H1 (cell line): ENCODE measurements around the gene AFF1. TPM values are rescaled to one million over a fixed set of nuclear protein-coding genes. Genes with fewer than 3 reads are reported as not detected.

Experiments used
- CTCF ChIA-PET: fragments of 300-600 bp; sonication (Branson Sonifier 250); formaldehyde crosslinking; loops from one replicate; lab custom pipeline; 2021; ENCODE audit not compliant: partially characterized antibody; lab: Charles Lee
- POLR2A ChIA-PET: fragments of 300-600 bp; sonication (Branson Sonifier 250); formaldehyde crosslinking; loops from one replicate; lab custom pipeline; 2021; ENCODE audit warnings: inconsistent platforms; ENCODE audit not compliant: partially characterized antibody; lab: Charles Lee
- DNase-seq, 2 experiments: peaks; one replicate each; pipeline versions ENCODE4 v3.0.0 to v3.0.0-alpha.2; 2010 to 2022; ENCODE audit warnings: low spot score in 2 of 2, low read depth in 1 of 2, mixed read lengths in 1 of 2
- FAIRE-seq: peaks from 2 replicates; lab custom pipeline; 2011; peaks lifted over from hg19 to GRCh38; lab: Jason Lieb, UNC
- H2AFZ ChIP-seq: 2 replicates; pipeline ENCODE4 v1.8.1; 2012; ENCODE audit warnings: low read length, inconsistent platforms
- H2AK5ac ChIP-seq: 2 replicates; pipeline ENCODE4 v1.6.1; 2013; ENCODE audit warnings: low read depth, low read length
- H2BK120ac ChIP-seq: replicated peaks from 2 replicates; pipeline ENCODE3; 2013; ENCODE audit warnings: low read depth, low read length, inconsistent platforms
- H2BK12ac ChIP-seq: 2 replicates; pipeline ENCODE4 v1.6.1; 2013; ENCODE audit warnings: low read depth, low read length
- H2BK15ac ChIP-seq: 2 replicates; pipeline ENCODE4 v1.6.1; 2013; ENCODE audit warnings: low read length
- H2BK20ac ChIP-seq: 2 replicates; pipeline ENCODE4 v1.6.1; 2013; ENCODE audit warnings: low read length
- H2BK5ac ChIP-seq: 2 replicates; pipeline ENCODE4 v1.6.1; 2013; ENCODE audit warnings: low read depth, low read length
- H3K14ac ChIP-seq: 2 replicates; pipeline ENCODE4 v1.6.1; 2013; ENCODE audit warnings: inconsistent platforms; ENCODE audit not compliant: insufficient read length
- H3K18ac ChIP-seq: 2 replicates; pipeline ENCODE4 v1.6.1; 2013; ENCODE audit warnings: low read length; ENCODE audit errors: extremely low read depth
- H3K23ac ChIP-seq: 2 replicates; pipeline ENCODE4 v1.6.1; 2013; ENCODE audit warnings: inconsistent platforms; ENCODE audit not compliant: insufficient read length
- H3K23me2 ChIP-seq: 2 replicates; pipeline ENCODE4 v1.6.1; 2013; ENCODE audit warnings: low read depth, low read length
- H3K27ac ChIP-seq: 2 replicates; pipeline ENCODE4 v1.6.1; 2011; ENCODE audit warnings: low read depth, low read length, inconsistent platforms
- H3K27me3 ChIP-seq, 4 experiments: replicated peaks in 1 of 4; 1 replicate in 1 of 4; 2 replicates in 3 of 4; pipeline versions ENCODE4 v1.6.1 to v1.8.1; 2011 to 2013; ENCODE audit warnings: low read length in 3 of 4, mild to moderate bottlenecking in 3 of 4, inconsistent platforms in 2 of 4, mixed read lengths in 2 of 4, moderate library complexity in 1 of 4; ENCODE audit not compliant: control insufficient read depth in 3 of 4, insufficient read depth in 3 of 4; ENCODE audit errors: extremely low read depth in 1 of 4
- H3K36me3 ChIP-seq, 4 experiments: 2 replicates each; pipeline versions ENCODE4 v1.6.1 to v1.8.1; 2011 to 2013; ENCODE audit warnings: mild to moderate bottlenecking in 4 of 4, low read length in 3 of 4, moderate library complexity in 2 of 4, control low read depth in 1 of 4, inconsistent platforms in 1 of 4; ENCODE audit not compliant: insufficient read depth in 4 of 4, control insufficient read depth in 2 of 4
- H3K4ac ChIP-seq: replicated peaks from 2 replicates; pipeline ENCODE3; 2013; ENCODE audit warnings: low read length, low read depth, mixed read lengths, inconsistent platforms; ENCODE audit not compliant: insufficient read length
- H3K4me1 ChIP-seq, 4 experiments: replicated peaks in 1 of 4; 1 replicate in 1 of 4; 2 replicates in 3 of 4; pipeline versions ENCODE4 v1.6.1 to v1.8.1; 2011 to 2013; ENCODE audit warnings: low read length in 3 of 4, inconsistent platforms in 2 of 4, mixed read lengths in 1 of 4; ENCODE audit not compliant: insufficient read depth in 4 of 4, control insufficient read depth in 3 of 4
- H3K4me2 ChIP-seq, 2 experiments: 2 replicates each; pipeline versions ENCODE4 v1.6.1 to v1.8.1; 2011 to 2013; ENCODE audit warnings: low read depth in 2 of 2, low read length in 2 of 2, control low read depth in 1 of 2, inconsistent platforms in 1 of 2, mild to moderate bottlenecking in 1 of 2; ENCODE audit not compliant: insufficient read depth in 1 of 2
- H3K4me3 ChIP-seq, 4 experiments: fragments of 200-600, 300-600 bp in 1 of 4; sonication (generic), shearing (Covaris generic), sonication (Bioruptor Twin) in 1 of 4; 2 replicates each; pipeline versions ENCODE4 v1.5.1 to v1.8.1; 2011 to 2016; ENCODE audit warnings: low read length in 4 of 4, low read depth in 3 of 4, control low read depth in 2 of 4, inconsistent platforms in 2 of 4, mild to moderate bottlenecking in 2 of 4, mixed read lengths in 1 of 4, moderate library complexity in 1 of 4; ENCODE audit not compliant: insufficient read depth in 2 of 4; ENCODE audit errors: extremely low read depth in 1 of 4
- H3K56ac ChIP-seq: replicated peaks from 2 replicates; pipeline ENCODE3; 2013; ENCODE audit warnings: low read depth, mild to moderate bottlenecking, mixed read lengths, low read length, inconsistent platforms; ENCODE audit not compliant: insufficient read length
- H3K79me1 ChIP-seq: 2 replicates; pipeline ENCODE4 v1.6.1; 2013; ENCODE audit warnings: low read depth, low read length, control low read depth
- H3K79me2 ChIP-seq, 2 experiments: 2 replicates each; pipeline versions ENCODE4 v1.6.1 to v1.8.1; 2012 to 2013; ENCODE audit warnings: low read length in 2 of 2, mild to moderate bottlenecking in 2 of 2, inconsistent platforms in 1 of 2; ENCODE audit not compliant: insufficient read depth in 2 of 2, control insufficient read depth in 1 of 2
- H3K9ac ChIP-seq, 4 experiments: replicated peaks in 1 of 4; 1 replicate in 1 of 4; 2 replicates in 3 of 4; pipeline versions ENCODE4 v1.6.1 to v1.8.1; 2011 to 2013; ENCODE audit warnings: low read depth in 3 of 4, low read length in 3 of 4, control low read depth in 2 of 4, mild to moderate bottlenecking in 2 of 4, moderate library complexity in 2 of 4, inconsistent platforms in 1 of 4; ENCODE audit errors: extremely low read depth in 1 of 4
- H3K9me3 ChIP-seq, 2 experiments: 2 replicates each; pipeline versions ENCODE4 v1.6.1 to v1.8.1; 2012 to 2013; ENCODE audit warnings: mild to moderate bottlenecking in 2 of 2, moderate library complexity in 2 of 2, control low read depth in 1 of 2, inconsistent platforms in 1 of 2, low read depth in 1 of 2, low read length in 1 of 2, mixed read lengths in 1 of 2; ENCODE audit not compliant: insufficient read depth in 2 of 2
- H4K20me1 ChIP-seq, 2 experiments: replicated peaks in 1 of 2; 2 replicates each; pipeline versions ENCODE3 to v1.8.1; 2011 to 2013; ENCODE audit warnings: inconsistent platforms in 2 of 2, low read length in 2 of 2, mild to moderate bottlenecking in 1 of 2; ENCODE audit not compliant: insufficient read depth in 2 of 2, control insufficient read depth in 1 of 2
- H4K5ac ChIP-seq: 2 replicates; pipeline ENCODE4 v1.6.1; 2013; ENCODE audit warnings: low read length, low read depth, mixed read lengths, inconsistent platforms; ENCODE audit not compliant: insufficient read length
- H4K8ac ChIP-seq: 2 replicates; pipeline ENCODE4 v1.8.0; 2013; ENCODE audit warnings: mild to moderate bottlenecking, moderate library complexity, low read length, inconsistent platforms; ENCODE audit not compliant: insufficient read depth; ENCODE audit errors: extremely low read depth
- H4K91ac ChIP-seq: replicated peaks from 2 replicates; pipeline ENCODE3; 2013; ENCODE audit warnings: low read length, mixed read lengths, inconsistent platforms; ENCODE audit not compliant: insufficient read length
- BCL11A ChIP-seq, 2 experiments: IDR thresholded peaks; one replicate each; pipeline ENCODE4 v1.6.1; 2011; ENCODE audit warnings: low read depth in 2 of 2, low read length in 2 of 2, mild to moderate bottlenecking in 2 of 2
- BRCA1 ChIP-seq: IDR thresholded peaks from 2 replicates; pipeline ENCODE4 v1.6.1; 2012; ENCODE audit warnings: low read depth, low read length, improper control_type of control experiment
- CBX5 ChIP-seq: fragments of 300-800, 300-1000 bp; sonication (generic); IDR thresholded peaks from 2 replicates; pipeline ENCODE4 v1.7.1; 2016; ENCODE audit warnings: antibody characterized with exemption, low read length, low read depth
- CEBPB ChIP-seq: IDR thresholded peaks from 2 replicates; pipeline ENCODE4 v1.6.1; 2012; ENCODE audit warnings: low read depth, low read length
- EZH2 ChIP-seq: fragments of 200-600 bp; sonication (generic); IDR thresholded peaks from 2 replicates; pipeline ENCODE4 v1.7.1; 2012; ENCODE audit warnings: low read depth, mild to moderate bottlenecking, moderate library complexity, low read length, inconsistent platforms; ENCODE audit not compliant: severe bottlenecking
- JUND ChIP-seq: IDR thresholded peaks from 2 replicates; pipeline ENCODE4 v1.6.1; 2011; ENCODE audit warnings: mild to moderate bottlenecking, improper control_type of control experiment, low read length
- POLR2A ChIP-seq, 2 experiments: IDR thresholded peaks; 1 replicate in 1 of 2; 2 replicates in 1 of 2; pipeline ENCODE4 v1.6.1; 2011; ENCODE audit warnings: low read depth in 2 of 2, low read length in 2 of 2, mild to moderate bottlenecking in 2 of 2; ENCODE audit errors: control extremely low read depth in 1 of 2
- SIN3A ChIP-seq, 2 experiments: IDR thresholded peaks in 1 of 2; conservative IDR thresholded peaks in 1 of 2; 2 replicates each; pipeline ENCODE4 v1.6.1; 2011 to 2012; ENCODE audit warnings: low read length in 2 of 2, improper control_type of control experiment in 1 of 2, low read depth in 1 of 2, mild to moderate bottlenecking in 1 of 2
- SP1 ChIP-seq: IDR thresholded peaks from 2 replicates; pipeline ENCODE4 v1.6.1; 2011; ENCODE audit warnings: low read depth, low read length
- SRF ChIP-seq: IDR thresholded peaks from 2 replicates; pipeline ENCODE4 v1.6.1; 2011; ENCODE audit warnings: mild to moderate bottlenecking, low read depth, low read length, moderate library complexity
- TBP ChIP-seq: IDR thresholded peaks from 2 replicates; pipeline ENCODE4 v1.6.1; 2011; ENCODE audit warnings: low read depth, low read length, improper control_type of control experiment
- WGBS, 2 experiments: shearing (Covaris generic) in 1 of 2; methylation state at CpG; one replicate each; pipeline versions ENCODE4 v1.1.6 to v1.1.7; 2013 to 2015; ENCODE audit warnings: low lambda C conversion rate in 2 of 2, mixed read lengths in 2 of 2, inconsistent platforms in 1 of 2, low coverage in 1 of 2, missing lambda C conversion rate in 1 of 2; ENCODE audit not compliant: insufficient replicate concordance in 2 of 2, insufficient coverage in 1 of 2, insufficient read length in 1 of 2; ENCODE audit errors: extremely low coverage in 1 of 2, missing lambda C conversion rate in 1 of 2; 5-methylcytosine and 5-hydroxymethylcytosine counted together
- polyA plus RNA-seq, 7 experiments: library from polyadenylated mRNA; depleted of rRNA in 3 of 7; stranded (reverse) in 5 of 7; unstranded in 2 of 7; fragments of >200 nt in 5 of 7; fragments of 200-250 nt in 2 of 7; gene quantifications; 1 replicate in 5 of 7; 2 replicates in 1 of 7; 4 replicates in 1 of 7; pipeline versions ENCODE4 v1.2.1 to v1.2.3, GENCODE V29; 2011 to 2013; ENCODE audit warnings: missing spikeins in 2 of 7, mixed read lengths in 2 of 7
- total RNA-seq: library from RNA; stranded (reverse); fragmentation: NEBNext Ultra II Directional; extraction: Animal tissue kit (Norgen Biotek cat#: 25700); gene quantifications from 2 replicates; pipeline ENCODE4 v1.2.1, GENCODE V29; 2021

The AFF1 gene
- total and polyA plus RNA-seq, 2 of the 8 experiments (the other 6 are each of a cell fraction or from before 2014, with no cell fraction given): 14.8 to 85.5 TPM

GRCh38 chr4:86959588-86960500 is 25.0 kb downstream of the AFF1 start:
- POLR2A ChIA-PET: interaction anchor here (0.6 to 19.7 kb wide), 23 partner anchors 9 to 96 kb away, joined by 3 to 319 read pairs (median 5); partner anchors contain the start of gene AFF1
- peak overlapping the region in 2 of 4 experiments; percentile 6 to 43; a peak in 4 of 8 replicates for H3K4me3 ChIP-seq
- TF ChIP-seq SRF (0 out of 2 replicates have a peak, but pooled peaks have one; percentile 1), SIN3A (conservative IDR thresholded peaks at IDR 0.05 in 1 of 2, IDR thresholded peaks at IDR 0.05 in 1 of 2; ENCODE audit: low read depth in 1 of 2, low read length in 2 of 2) (peak; percentile 46 to 56; a peak in 1 of 4 replicates), CBX5 (no peak), CEBPB (no peak), JUND (no peak), EZH2 (no peak), TBP (0 out of 2 replicates have a peak, but pooled peaks have one; percentile 21), SP1 (peak; percentile 86), POLR2A (IDR thresholded peaks at IDR 0.05; ENCODE audit: control extremely low read depth in 1 of 2, low read depth in 2 of 2, low read length in 2 of 2) (peak in 1 of 2 experiments; percentile 57; a peak in 1 of 3 replicates), BRCA1 (no peak), BCL11A (IDR thresholded peaks at IDR 0.05; ENCODE audit: low read depth in 2 of 2, low read length in 2 of 2) (peak; percentile 56 to 91)

More at GRCh38 chr4:86959588-86960500, 25.0 kb downstream of the AFF1 start:
- Histone ChIP-seq H3K36me3 (peaks cover 0 to 8% (median 0%) of the 10 kb centered on the region in 4 experiments; a peak in 1 of 8 replicates), H3K18ac (peak overlapping the region; percentile 86), H3K23ac (no peak overlapping the region), H3K27me3 (no peaks in the 10 kb centered on the region), H2AFZ (no peak overlapping the region), H4K8ac (no peak overlapping the region), H2BK15ac (no peak overlapping the region; the same call in 1 of the 2 replicates), H3K4me1 (peaks cover 13 to 40% (median 20%) of the 10 kb centered on the region in 4 experiments; a peak in 6 of 7 replicates), H3K4me2 (peak overlapping the region; percentile 64 to 70), H2BK12ac (peak overlapping the region; percentile 97), H3K9ac (peak overlapping the region; percentile 43 to 58 (median 57); a peak in 6 of 7 replicates), H2BK5ac (peak overlapping the region; percentile 99), H4K5ac (peak overlapping the region; percentile 81), H3K14ac (no peak overlapping the region), H3K56ac (peak overlapping the region; percentile 13), H3K27ac (peak overlapping the region; percentile 85), H3K9me3 (no peaks in the 10 kb centered on the region), H3K79me1 (no peaks in the 10 kb centered on the region; the same call in 1 of the 2 replicates), H2AK5ac (peak overlapping the region; percentile 68; the same call in 1 of the 2 replicates), H3K4ac (no peak overlapping the region), H3K23me2 (no peaks in the 10 kb centered on the region), H2BK120ac (peak overlapping the region; percentile 71), H2BK20ac (peak overlapping the region; percentile 98), H4K20me1 (no peaks in the 10 kb centered on the region), H3K79me2 (peaks cover 4 to 62% of the 10 kb centered on the region in 2 experiments; a peak in 3 of 4 replicates), H4K91ac (peak overlapping the region; percentile 89)
- CTCF ChIA-PET: interaction anchor here (0.6 to 2.4 kb wide), 23 partner anchors 10 to 114 kb away, joined by 3 to 8 read pairs (median 3); partner anchors contain the start of gene AFF1
- WGBS, 2 experiments: 2% methylated on average over 11 of the region's 11 CpGs; no CpG with 5 or more reads in 1 of the 2 experiments
- DNase-seq (peak; percentile 58 to 72), FAIRE-seq (peak; percentile 98)
